Activated CD8-positive, alpha-beta memory T cell treated with anti-CD3 and anti-CD28 coated beads, Interleukin-2, amount 50 U/mL, for 4 hours (primary cell): ENCODE data around the gene S1PR2.
A peak's percentile ranks its signal among the peaks of the same experiment; 100 is the strongest.
"Not testable (repeated sequence)": the region's sequence is repeated elsewhere in the genome, so short reads cannot be mapped to it uniquely, and the experiment has no call there.

Source experiments
- DNase-seq: peaks from one replicate; pipeline ENCODE4 v3.0.0-alpha.2; 2020

Gene S1PR2

DNA sequence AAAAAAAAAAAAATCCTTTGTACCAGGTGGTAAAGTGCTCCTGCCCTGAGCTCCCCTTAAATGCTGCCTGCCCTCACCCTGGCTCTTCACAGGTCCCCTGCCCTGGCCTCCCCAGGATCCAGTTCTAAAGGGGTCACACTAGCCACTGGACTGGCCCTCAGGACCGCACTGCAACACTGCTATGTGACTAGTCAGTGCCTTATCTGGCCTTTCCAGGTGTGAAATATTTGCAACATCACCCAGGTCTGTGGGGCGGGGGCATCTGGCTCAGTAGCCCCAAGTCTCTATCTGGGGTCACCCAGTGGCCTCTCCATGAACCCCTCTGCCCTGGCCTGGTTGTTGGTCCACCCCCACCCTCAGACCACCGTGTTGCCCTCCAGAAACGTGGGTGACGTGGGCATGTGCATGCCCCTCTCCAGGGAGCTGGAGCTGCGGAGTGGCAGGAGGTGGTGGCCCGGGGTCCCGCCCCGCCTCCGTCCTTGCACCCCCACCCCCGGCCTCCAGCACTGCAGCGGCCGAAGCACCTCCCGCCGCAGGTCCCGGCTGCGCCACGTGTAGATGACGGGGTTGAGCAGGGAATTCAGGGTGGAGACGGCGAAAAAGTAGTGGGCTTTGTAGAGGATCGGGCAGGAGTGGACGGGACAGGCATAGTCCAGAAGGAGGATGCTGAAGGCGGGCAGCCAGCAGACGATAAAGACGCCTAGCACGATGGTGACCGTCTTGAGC is 7.5 kb downstream of the S1PR2 start:
- DNase-seq = no peak

- no peak for DNase-seq
These were observed 8.8 kb downstream of the S1PR2 start for GRCh38 chr19:10222201-10222890.

DNA sequence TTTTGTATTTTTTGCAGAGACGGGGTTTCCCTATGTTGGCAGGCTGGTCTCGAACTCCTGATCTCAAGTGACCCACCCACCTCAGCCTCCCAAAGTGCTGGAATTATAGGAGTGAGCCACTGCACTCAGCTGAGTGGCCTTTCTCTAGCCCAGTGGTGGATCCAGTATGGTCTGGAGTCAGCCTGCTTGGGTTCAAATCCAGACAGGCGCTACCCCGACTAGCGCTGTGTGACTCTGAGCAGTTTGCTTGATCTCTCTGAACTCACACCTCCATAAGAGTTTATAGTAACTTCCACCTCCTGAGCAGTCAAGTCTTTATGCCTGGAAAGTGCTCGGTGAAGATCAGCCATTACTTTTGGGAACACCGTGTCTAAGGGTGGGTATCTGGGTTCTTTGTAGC is 10.4 kb downstream of the S1PR2 start:
- no peak for DNase-seq

- no peak for DNase-seq
These were observed 11.5 kb downstream of the S1PR2 start for GRCh38 chr19:10219678-10220077.

GRCh38 chr19:10217085-10217484 is 14.0 kb downstream of the S1PR2 start:
- no peak for DNase-seq

- no peak for DNase-seq
These were observed 16.3 kb downstream of the S1PR2 start for GRCh38 chr19:10214784-10215183.

DNA sequence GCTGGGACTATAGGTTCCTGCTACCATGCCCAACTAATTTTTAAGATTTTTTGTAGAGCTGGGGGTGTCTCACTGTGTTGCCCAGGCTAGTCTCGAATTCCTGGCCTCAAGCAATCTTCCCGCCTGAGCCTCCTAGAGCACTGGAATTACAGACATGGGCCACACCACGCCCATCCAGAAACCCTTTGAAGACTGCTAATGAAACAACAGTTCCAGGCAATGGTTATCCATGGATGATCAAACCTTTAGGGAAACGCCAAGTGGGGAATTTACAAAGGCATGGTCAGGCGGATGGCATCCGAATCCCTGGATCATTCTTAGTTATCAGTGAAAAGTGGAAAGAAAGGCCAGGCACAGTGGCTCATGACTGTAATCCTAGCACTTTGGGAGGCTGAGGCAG is 19.4 kb downstream of the S1PR2 start:
- no peak for DNase-seq

DNA sequence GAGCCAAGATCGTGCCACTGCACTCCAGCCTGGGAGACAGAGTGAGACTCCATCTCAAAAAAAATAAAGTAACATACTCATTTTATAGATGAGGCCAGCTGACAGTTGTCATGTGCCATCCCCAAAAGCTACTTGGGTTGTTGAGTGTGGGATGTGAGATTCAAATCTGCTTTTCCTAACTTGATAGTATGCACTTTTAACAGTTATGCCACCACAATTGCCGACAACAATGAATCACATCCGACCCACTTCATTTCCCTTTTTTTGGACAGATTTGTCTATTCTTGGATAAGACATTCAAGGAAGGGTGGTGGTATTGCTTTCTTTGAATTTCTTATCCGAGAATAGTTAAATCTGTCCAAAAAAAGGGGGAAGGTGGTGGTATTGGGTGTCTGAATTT is 20.1 kb downstream of the S1PR2 start:
- no peak for DNase-seq

GRCh38 chr19:10209315-10209714 is 21.8 kb downstream of the S1PR2 start:
- no peak for DNase-seq

- DNase-seq = no peak
These were observed 24.1 kb downstream of the S1PR2 start for GRCh38 chr19:10207026-10207425.

- DNase-seq = no peak
These were observed 24.8 kb downstream of the S1PR2 start for GRCh38 chr19:10206226-10206885.

DNA sequence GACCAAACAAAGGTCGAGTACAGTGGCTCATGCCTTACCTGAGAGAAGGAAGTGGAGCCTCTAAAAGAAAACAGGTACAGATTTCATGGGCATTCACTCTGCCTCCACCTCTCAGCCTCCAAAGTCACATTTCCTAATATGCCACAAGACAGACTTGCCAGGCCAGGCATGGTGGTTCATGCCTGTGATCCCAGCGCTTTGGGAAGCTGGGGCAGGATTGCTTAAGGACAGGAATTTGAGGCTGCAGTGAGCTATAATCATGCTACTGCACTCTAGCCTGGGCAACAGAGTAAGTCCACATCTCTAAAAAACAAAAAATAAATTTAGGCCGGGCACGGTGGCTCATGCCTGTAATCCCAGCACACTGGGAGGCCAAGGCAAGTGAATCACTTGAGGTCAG is 25.5 kb downstream of the S1PR2 start:
- DNase-seq = no peak

DNA sequence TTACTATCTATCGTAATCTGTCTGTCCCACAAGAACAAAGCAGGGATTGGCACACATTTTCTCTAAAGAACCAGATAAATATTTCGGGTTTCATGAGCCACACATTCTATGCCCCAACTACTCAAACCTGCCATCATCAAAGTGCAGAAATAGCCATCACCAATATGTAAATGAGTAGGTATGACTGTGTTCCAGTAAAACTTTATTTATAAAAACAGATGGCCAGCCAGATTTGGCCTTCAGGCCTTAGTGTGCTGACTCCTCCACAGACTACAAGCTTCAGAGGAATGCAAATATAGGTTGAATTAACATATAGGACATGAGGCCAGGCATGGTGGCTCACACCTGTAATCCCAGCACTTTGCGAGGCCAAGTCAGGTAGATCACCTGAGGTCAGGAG is 27.4 kb downstream of the S1PR2 start:
- DNase-seq = no peak

DNA sequence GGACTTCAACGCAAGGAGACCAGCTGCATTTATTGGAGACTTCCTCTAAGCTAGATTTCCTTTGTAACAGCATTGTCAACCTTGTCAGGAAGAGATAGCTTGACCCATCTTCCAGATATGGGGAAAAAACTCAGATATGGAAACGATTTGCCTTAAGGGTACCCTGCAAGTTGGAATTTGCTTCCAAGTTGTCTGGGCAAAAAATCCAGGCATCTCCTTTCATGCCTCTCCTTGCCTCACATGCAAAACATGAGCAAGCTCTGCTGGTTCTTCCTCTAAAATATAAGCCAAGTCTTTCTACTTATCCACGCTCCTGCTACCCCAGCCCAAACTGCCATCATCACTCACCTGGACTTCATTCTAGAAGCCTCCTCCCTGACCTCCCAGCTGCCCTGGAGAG is 30.0 kb downstream of the S1PR2 start:
- DNase-seq = no peak

DNA sequence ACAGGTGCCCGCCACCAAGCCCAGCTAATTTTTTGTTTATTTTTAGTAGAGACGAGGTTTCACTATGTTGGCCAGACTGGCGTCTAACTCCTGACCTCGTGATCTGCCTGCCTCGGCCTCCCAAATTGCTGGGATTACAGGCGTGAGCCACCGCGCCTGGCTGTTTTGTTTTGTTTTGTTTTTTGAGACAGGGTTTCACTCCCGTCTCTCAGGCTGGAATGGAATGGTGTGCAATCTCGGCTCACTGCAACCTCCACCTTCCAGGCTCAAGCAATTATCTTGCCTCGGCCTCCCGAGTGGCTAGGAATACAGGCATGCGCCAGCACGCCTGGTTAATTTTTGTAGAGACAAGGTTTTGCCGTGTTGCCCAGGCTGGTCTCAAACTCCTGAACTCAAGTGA is 31.0 kb downstream of the S1PR2 start:
- DNase-seq = not testable (repeated sequence)

- not testable (repeated sequence) for DNase-seq
These were observed 32.1 kb downstream of the S1PR2 start for GRCh38 chr19:10198889-10199644.

GRCh38 chr19:10195199-10195519 is 36.0 kb downstream of the S1PR2 start:
- DNase-seq = no peak

DNA sequence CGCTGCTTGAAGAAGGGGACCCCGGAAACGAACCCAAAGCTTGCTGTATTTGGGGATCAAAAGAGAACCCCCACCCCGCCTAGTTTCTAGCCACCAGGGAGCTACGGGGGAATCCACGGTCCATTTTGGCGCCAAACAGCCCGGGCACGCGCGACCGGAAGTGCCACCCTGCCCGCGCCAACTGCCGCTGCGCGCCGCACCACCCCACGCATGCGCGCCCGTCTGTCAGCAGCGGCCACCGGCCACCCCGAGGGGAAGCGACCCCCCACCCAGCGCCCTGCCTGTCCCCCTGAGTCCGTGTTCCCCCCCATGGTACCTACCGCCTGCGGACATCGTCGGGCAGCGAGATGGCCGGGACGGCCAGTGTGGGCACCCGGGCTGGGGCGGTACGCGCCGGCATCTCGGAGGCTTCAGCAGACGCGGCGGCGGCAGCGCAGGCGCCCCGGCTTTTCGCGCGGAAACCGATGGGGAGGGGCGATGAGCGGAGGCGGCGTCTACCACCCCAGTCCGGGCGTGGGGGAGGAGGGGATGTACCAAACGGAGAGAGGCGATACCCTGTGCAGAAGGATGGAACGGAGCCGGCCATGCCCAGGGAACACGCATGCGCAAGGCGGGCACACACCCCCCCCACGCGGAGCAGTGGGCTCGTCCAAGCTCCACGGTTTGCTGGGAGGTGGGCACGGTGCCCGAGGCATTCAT is 36.5 kb downstream of the S1PR2 start, which contains the start of gene DNMT1:
DNMT1 (minus strand) TSS at position 454 of the 699 bp plus-strand sequence; CDS start at position 400, 54 bp downstream.
- DNase-seq = peak; percentile 95

DNA sequence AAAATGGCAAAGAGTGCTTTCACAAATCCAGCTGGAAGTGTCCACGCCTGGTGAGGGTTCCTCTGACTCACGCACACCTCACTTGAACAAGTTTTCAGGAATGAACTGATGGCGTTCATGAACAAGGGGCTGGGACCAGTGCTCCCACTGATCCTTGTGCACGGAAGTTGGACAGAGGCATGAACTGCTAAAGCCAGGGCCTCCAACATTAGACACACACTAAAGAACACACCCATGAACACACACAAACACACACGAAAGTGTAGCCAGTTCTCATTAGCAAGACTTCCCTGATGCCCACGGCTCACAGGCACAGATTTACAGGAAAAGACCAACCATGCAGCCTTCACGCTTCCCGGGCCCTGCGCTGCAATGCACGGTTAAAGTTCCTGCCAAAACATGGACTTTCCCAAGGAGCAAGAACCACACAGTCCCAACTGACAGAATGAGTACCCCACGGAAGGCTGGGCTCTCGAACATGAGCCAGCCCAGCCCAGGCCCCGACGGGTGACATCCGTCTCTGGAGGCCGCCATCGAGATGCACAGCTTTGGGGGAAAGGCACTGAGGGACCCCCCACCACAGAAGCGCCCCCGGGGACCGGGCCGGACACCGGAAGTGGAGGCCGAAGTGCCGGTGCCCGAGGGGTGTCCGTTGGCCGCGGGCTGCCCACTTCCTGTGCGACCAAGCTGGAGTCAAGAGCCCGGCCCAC is 37.2 kb downstream of the S1PR2 start:
- peak; percentile 29 for DNase-seq

- no peak for DNase-seq
These were observed 38.2 kb downstream of the S1PR2 start for GRCh38 chr19:10192922-10193321.

GRCh38 chr19:10191347-10191746 is 39.8 kb downstream of the S1PR2 start:
- no peak for DNase-seq

DNA sequence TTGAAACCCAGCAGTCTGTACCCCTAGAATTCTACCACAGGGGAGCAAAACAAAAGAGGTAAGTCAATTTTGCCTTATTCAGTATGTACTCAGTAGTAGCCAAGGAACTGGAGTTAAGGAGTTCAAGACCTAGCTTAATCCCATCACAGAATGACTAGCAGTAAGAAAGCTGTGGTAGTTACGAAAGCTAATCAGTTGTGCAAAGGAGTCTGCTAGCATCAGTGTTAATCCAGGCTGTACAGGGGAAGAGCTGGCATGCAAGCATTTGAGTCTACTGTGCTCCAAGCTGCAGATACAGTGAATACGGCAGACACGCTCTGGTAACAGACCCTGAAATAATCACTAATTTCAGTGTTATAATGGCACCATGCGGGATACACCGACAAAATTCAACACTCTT is 41.1 kb downstream of the S1PR2 start:
- DNase-seq = no peak
